GM19372 (cell line): Measurements from ENCODE around the gene BIRC7.

Experiments
- ATAC-seq: cut with Tn5 transposase; IDR thresholded peaks from one replicate; pipeline ENCODE4 v1.9.1; 2021; ENCODE audit warnings: mild to moderate bottlenecking, low read depth, moderate library complexity; ENCODE audit not compliant: unreplicated experiment

Gene BIRC7

DNA sequence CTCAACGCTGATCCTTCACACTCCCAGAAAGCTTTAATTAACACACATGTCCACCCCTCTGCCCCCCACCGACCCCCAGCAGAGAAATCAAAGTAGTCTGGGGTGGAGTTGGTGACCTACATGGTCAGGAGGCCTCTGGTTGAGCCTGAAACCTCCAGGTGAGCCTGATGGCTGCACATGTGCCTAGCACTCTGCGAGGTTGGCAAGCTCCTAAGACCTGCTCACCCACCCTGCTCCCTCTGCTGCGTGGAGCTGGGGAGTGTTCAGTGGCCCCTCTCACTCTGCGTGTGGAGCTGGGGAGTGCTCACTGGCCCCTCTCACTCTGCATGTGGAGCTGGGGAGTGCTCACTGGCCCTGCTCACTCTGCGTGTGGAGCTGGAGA, 11.9 kb upstream of the BIRC7 start:
- no peak for ATAC-seq

GRCh38 chr20:63224412-63225081, 11.2 kb upstream of the BIRC7 start:
- no peak for ATAC-seq

GRCh38 chr20:63225082-63225454, 10.6 kb upstream of the BIRC7 start:
- ATAC-seq: no peak

- no peak for ATAC-seq
These were observed 9.4 kb upstream of the BIRC7 start for GRCh38 chr20:63226042-63226943.

DNA sequence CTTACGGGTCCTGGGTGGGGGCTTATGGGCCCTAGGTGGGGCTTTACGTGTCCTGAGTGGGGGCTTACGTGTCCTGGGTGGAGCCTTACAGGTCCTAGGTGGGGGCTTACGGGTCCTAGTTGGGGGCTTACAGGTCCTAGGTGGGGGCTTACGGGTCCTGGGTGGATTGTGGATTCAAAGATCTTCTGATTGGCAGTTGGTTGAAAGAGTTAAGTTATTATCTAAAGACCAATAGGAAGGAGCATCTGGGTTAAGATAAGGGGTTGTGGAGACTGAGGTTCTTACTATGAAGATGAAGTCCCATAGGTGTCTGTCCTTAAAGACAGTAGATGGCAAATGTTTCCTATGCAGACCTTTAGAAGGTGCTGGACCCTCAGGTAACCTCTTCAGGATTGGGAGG, 8.4 kb upstream of the BIRC7 start:
- no peak for ATAC-seq

DNA sequence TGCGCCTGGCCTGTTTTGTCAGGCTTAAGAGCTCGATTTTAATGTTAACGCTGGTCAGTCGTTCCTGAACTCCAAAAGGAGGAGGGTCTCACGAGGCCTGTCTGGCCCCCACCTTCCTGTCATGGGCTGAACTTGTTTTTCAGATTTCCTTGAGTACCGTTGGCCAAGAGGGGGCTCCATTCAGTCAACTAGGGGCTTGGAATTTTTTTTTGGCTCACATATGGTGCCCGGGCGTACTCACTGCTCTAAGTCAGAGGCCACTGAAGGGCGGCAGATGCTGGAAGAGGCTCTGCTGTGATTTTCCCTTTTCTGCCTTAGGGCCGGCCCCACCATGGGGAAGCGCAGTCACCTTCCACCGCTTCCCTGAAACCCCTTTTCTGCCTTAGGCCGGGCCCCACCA, 6.9 kb upstream of the BIRC7 start:
- no peak for ATAC-seq

DNA sequence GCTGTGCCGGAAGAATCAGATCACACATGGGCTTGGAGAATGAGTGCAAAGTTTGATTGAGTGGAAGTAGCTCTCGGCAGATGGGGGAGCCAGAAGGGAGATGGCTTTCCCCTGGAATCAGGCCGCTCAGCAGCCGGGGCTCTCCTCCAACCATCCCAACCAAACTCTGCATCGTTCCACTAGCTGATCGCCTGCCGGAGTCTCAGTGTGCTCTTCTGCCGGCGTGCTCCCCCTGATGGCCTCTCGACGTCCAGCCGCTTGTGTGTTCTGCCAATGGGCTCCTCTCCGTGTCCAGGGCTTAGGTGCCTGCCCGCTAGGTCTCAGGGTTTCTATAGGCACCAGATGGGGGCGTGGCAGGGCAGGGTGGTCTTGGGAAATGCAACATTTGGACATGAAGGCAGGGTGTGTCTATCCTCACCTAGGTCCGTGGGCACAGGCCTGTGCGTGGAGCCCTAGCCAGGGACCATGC, 4.9 kb upstream of the BIRC7 start:
- no peak for ATAC-seq

DNA sequence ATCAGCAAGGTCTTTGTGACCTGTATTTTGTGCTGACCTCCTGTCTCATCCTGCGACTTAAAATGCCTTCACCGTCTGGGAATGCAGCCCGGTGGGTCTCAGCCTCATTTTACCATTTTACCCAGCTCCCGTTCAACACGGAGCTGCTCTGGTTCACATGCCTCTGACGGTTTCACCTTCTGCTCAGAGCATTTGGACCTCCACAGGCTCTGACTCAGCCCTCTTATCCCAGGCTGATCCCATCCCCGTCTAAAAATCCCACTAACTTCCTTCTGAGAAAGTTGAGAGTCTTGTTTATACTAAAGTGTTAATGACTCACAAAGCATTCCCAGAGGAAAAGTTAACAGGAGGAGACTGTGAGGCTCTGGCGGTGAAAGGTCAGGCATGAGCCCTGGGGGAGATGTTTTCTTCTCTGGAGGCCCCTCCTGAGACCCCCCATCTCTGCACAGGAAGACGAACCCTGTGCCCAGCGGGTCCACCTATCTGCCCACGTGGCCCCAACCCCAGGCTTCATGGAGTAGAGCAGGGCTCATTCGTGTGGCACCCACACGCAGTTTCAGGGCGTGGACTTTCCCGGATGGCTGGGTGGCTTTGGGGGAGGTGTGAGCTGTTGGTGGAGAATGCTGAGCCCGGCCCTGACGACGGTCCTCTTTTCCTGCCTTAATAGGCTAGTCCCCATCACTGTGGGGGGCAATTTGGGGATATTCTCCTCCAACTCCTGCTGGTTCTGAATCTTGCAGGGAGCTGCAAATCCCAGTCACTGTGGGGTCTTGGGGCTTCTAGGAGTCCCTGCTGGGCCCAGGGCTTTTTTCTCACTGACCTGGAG, 3.3 kb upstream of the BIRC7 start:
- ATAC-seq: no peak

GRCh38 chr20:63233061-63233344, 2.7 kb upstream of the BIRC7 start:
- ATAC-seq: no peak

DNA sequence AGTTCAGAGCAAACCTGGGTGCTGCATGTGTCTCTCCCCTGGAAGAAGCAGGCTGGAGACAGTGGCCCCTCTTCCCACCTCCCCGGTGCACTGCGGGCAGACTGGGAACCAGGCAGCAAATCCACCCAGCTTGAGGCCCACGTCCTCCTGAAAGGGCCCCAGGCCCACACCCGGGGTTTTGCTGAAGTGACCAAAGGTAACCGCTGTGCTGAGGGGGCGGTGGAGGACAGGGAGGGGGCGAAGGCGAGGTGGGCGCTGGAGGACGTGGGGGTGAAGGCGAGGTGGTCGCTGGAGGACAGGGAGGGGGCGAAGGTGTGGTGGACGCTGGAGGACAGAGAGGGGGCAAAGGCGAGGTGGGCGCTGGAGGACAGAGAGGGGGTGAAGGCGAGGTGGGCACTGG, 1.8 kb upstream of the BIRC7 start:
- no peak for ATAC-seq

- ATAC-seq: no peak
These were observed 859 bp upstream of the BIRC7 start for GRCh38 chr20:63234693-63235398.

- ATAC-seq: no peak
These were observed 572 bp downstream of the BIRC7 start for GRCh38 chr20:63236116-63236837.

DNA sequence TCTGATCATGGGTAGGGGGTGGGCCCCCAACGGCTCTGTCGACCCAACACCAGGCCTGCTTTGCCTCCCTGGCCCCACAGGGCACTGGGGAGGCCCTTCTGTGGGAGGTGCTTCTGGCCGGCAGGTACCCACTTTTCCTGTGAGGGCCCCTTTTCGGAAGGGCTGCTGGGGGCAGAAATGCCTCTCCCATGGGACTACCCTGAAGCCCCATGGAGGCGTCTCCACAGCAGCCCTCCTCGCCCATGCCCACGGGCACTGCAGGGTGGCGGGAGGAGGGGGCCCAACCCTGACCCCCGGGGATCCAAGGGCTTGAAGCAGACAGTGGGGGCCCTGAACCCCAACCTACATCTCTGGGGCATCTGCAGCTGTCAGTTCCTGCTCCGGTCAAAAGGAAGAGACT, 2.3 kb downstream of the BIRC7 start:
- no peak for ATAC-seq

- no peak for ATAC-seq
These were observed 2.9 kb downstream of the BIRC7 start for GRCh38 chr20:63238514-63239125.

GRCh38 chr20:63239431-63239830, 3.7 kb downstream of the BIRC7 start:
- no peak for ATAC-seq

DNA sequence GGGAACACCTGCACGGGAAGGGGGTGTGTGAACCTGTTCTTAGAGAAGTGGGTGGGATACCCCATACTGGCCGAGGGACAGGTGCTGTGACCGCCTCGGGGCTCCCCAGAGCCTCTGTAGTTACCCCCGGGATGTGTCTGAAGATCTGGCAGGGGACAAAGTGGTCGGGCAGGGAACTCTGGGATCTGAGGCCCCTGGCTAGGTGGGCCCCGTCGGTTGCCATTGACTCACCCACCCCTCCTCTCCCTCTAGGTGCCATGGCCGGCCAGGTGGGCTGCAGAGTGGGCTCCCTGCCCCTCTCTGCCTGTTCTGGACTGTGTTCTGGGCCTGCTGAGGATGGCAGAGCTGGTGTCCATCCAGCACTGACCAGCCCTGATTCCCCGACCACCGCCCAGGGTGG, 4.3 kb downstream of the BIRC7 start:
- no peak for ATAC-seq

- no peak for ATAC-seq
These were observed 5.6 kb downstream of the BIRC7 start for GRCh38 chr20:63241272-63241671.

DNA sequence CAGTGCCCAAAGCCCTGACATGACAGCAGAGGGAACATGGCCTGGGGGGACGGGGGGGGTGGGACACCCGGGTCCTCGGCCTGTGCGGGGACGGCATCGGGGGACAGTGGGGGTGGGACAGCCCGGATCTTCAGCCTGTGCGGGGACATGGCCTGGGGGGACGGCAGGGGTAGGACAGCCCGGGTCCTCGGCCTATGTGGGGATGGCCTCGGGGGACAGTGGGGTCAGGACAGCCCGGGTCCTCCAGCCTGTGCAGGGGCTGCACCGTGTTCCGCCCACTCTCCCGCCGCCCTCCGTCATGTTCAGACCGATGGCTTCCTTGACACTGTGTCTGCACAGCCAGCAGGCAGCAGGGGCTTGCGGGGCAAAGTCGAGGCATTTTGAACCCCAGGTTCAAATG, 7.0 kb downstream of the BIRC7 start:
- no peak for ATAC-seq

DNA sequence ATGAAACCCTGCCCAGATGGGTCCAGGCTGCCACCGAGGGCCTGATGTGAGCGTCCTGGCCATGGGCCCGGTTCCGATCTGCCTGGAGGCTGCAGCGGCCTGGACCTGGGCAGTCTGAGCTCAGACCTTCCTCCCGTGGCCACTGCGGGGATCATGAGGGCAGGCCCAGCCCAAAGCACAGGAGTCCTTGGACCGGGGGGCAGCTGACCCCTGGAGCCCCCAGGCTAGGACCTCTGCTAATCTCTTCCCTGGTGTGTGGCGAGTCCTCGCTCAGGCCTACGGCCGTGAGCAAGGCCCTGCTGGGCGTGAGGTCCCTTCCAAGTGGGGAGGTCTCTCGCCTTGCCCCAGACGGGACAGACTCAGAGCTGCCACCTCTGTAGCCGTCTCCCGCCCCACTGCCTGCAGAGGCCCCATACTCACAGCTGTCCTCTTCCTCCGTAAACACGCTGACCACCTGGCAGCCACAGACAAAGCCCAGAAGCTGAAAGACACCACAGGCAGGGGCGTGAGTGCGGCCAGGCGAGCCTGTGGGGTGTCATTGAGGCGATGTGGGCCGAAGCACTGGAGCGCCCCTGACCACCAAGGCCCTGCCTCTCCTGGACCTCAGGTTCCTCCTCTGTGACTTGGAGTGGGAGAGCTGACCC, 8.0 kb downstream of the BIRC7 start:
- ATAC-seq: no peak
